Epithelial cell of proximal tubule (primary cell): ENCODE measurements around the gene PGAM1. TPM values are rescaled to one million over a fixed set of nuclear protein-coding genes. Genes with fewer than 3 reads are reported as not detected.
"Not testable (repeated sequence)": the region's sequence is repeated elsewhere in the genome, so short reads cannot be mapped to it uniquely, and the experiment has no call there.

Experiments
- DNase-seq: peaks from one replicate; pipeline ENCODE4 v3.0.0-alpha.2; 2011; ENCODE audit warnings: low read depth
- H3K4me3 ChIP-seq: 2 replicates; pipeline ENCODE4 v1.5.1; 2011; ENCODE audit warnings: low read depth, mild to moderate bottlenecking, low read length
- CTCF ChIP-seq: conservative IDR thresholded peaks from 2 replicates; pipeline ENCODE4 v1.5.1; 2012; ENCODE audit warnings: low read depth, mild to moderate bottlenecking, low read length
- total RNA-seq: library from RNA; depleted of rRNA; stranded (reverse); fragments of >200 nt; gene quantifications from 2 replicates; pipeline ENCODE4 v1.2.3, GENCODE V29; 2015

The PGAM1 gene
- total RNA-seq, 1 donor from 2014 or later = 629 TPM

GRCh38 chr10:97399843-97400545 lies 26.0 kb upstream of the PGAM1 start:
- DNase-seq = no peak
- peak overlapping the region; percentile 74 for H3K4me3 ChIP-seq
- TF ChIP-seq CTCF = no peak

GRCh38 chr10:97400665-97401454 lies 25.1 kb upstream of the PGAM1 start, which contains the start of gene RRP12:
TSS of gene RRP12 (minus strand) at chr10:97401340. CDS start at chr10:97401231, 109 bp downstream.
- peak; percentile 94 for DNase-seq
- TF ChIP-seq CTCF = peak; percentile 17
- peak within 1 kb of the TSS; percentile 74 for H3K4me3 ChIP-seq

GRCh38 chr10:97401455-97401919 lies 24.5 kb upstream of the PGAM1 start:
- H3K4me3 ChIP-seq = peak overlapping the region; percentile 74
- no peak for DNase-seq
- no peak for TF ChIP-seq CTCF

GRCh38 chr10:97404044-97404443 lies 21.9 kb upstream of the PGAM1 start:
- TF ChIP-seq CTCF = no peak
- no peak for DNase-seq
- no peak overlapping the region for H3K4me3 ChIP-seq

GRCh38 chr10:97406064-97406463 lies 19.9 kb upstream of the PGAM1 start:
- no peak for DNase-seq
- H3K4me3 ChIP-seq = no peak overlapping the region
- TF ChIP-seq CTCF = no peak

GRCh38 chr10:97406483-97406882 lies 19.5 kb upstream of the PGAM1 start:
- not testable (repeated sequence) for H3K4me3 ChIP-seq, DNase-seq

GRCh38 chr10:97407211-97407951 lies 18.6 kb upstream of the PGAM1 start:
- TF ChIP-seq CTCF = peak; percentile 78
- peak overlapping the region; percentile 20 for H3K4me3 ChIP-seq
- DNase-seq = no peak
